Panc1 (cell line): Measurements from ENCODE around the gene LEKR1.

Source experiments
- POLR2AphosphoS5 ChIP-seq: IDR thresholded peaks from 2 replicates; pipeline ENCODE4 v1.6.1; 2012; ENCODE audit warnings: mild to moderate bottlenecking, low read depth, low read length, moderate library complexity
- TF ChIP-seq, protein P1 (sequence below): fragments of 450-650 bp; IDR thresholded peaks from 2 replicates; pipeline ENCODE4 v1.5.1; 2017; ENCODE audit warnings: mild to moderate bottlenecking

GRCh38 chr3:157071744-157072525 is 245.8 kb downstream of the LEKR1 start:
- TF ChIP-seq, protein P1, sequence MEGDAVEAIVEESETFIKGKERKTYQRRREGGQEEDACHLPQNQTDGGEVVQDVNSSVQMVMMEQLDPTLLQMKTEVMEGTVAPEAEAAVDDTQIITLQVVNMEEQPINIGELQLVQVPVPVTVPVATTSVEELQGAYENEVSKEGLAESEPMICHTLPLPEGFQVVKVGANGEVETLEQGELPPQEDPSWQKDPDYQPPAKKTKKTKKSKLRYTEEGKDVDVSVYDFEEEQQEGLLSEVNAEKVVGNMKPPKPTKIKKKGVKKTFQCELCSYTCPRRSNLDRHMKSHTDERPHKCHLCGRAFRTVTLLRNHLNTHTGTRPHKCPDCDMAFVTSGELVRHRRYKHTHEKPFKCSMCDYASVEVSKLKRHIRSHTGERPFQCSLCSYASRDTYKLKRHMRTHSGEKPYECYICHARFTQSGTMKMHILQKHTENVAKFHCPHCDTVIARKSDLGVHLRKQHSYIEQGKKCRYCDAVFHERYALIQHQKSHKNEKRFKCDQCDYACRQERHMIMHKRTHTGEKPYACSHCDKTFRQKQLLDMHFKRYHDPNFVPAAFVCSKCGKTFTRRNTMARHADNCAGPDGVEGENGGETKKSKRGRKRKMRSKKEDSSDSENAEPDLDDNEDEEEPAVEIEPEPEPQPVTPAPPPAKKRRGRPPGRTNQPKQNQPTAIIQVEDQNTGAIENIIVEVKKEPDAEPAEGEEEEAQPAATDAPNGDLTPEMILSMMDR: no peak
- no peak for TF ChIP-seq POLR2AphosphoS5
